GM21576 (cell line): ENCODE results near the gene GLIPR1L1.
"Not testable (repeated sequence)": the region's sequence is repeated elsewhere in the genome, so short reads cannot be mapped to it uniquely, and the experiment has no call there.

Source experiments
- ATAC-seq: cut with Tn5 transposase; IDR thresholded peaks from one replicate; pipeline ENCODE4 v1.9.1; 2021; ENCODE audit warnings: mild to moderate bottlenecking, moderate library complexity; ENCODE audit not compliant: unreplicated experiment

The GLIPR1L1 gene

GRCh38 chr12:75334384-75335030 lies at the start of gene GLIPR1L1:
GLIPR1L1 (plus strand) TSS chr12:75334670; CDS start chr12:75334729, 59 bp downstream.
- ATAC-seq: peak; percentile 55

- no peak for ATAC-seq
These were observed 45.6 kb upstream of the GLIPR1L1 start for GRCh38 chr12:75288860-75289259.

- no peak for ATAC-seq
These were observed 44.7 kb upstream of the GLIPR1L1 start for GRCh38 chr12:75289753-75290152.

GRCh38 chr12:75291014-75291413 lies 43.5 kb upstream of the GLIPR1L1 start:
- no peak for ATAC-seq

- ATAC-seq: no peak
These were observed 40.1 kb upstream of the GLIPR1L1 start for GRCh38 chr12:75294336-75294735.

- no peak for ATAC-seq
These were observed 39.7 kb upstream of the GLIPR1L1 start for GRCh38 chr12:75294797-75295196.

GRCh38 chr12:75302225-75302624 lies 32.2 kb upstream of the GLIPR1L1 start:
- ATAC-seq: no peak

- no peak for ATAC-seq
These were observed 31.7 kb upstream of the GLIPR1L1 start for GRCh38 chr12:75302781-75303180.

GRCh38 chr12:75305412-75306332 lies 28.8 kb upstream of the GLIPR1L1 start:
- ATAC-seq: no peak

GRCh38 chr12:75308279-75308678 lies 26.2 kb upstream of the GLIPR1L1 start:
- no peak for ATAC-seq

- no peak for ATAC-seq
These were observed 23.1 kb upstream of the GLIPR1L1 start for GRCh38 chr12:75311369-75311768.

- ATAC-seq: no peak
These were observed 19.0 kb upstream of the GLIPR1L1 start for GRCh38 chr12:75315518-75315917.

- no peak for ATAC-seq
These were observed 16.7 kb upstream of the GLIPR1L1 start for GRCh38 chr12:75317784-75318183.

- ATAC-seq: no peak
These were observed 12.0 kb upstream of the GLIPR1L1 start for GRCh38 chr12:75322464-75322863.

GRCh38 chr12:75323663-75324062 lies 10.8 kb upstream of the GLIPR1L1 start:
- ATAC-seq: no peak

- ATAC-seq: no peak
These were observed 6.8 kb upstream of the GLIPR1L1 start for GRCh38 chr12:75327642-75328041.

GRCh38 chr12:75329918-75330826 lies 4.3 kb upstream of the GLIPR1L1 start, which contains the start of gene CAPS2:
CAPS2 (minus strand) TSS chr12:75330324; CDS start chr12:75326498, 3,826 bp downstream.
- peak; percentile 89 for ATAC-seq

- ATAC-seq: peak; percentile 55
These were observed 3.4 kb downstream of the GLIPR1L1 start for GRCh38 chr12:75337905-75338304.

GRCh38 chr12:75341873-75342272 lies 7.4 kb downstream of the GLIPR1L1 start:
- no peak for ATAC-seq

- no peak for ATAC-seq
These were observed 11.1 kb downstream of the GLIPR1L1 start for GRCh38 chr12:75345531-75345930.

GRCh38 chr12:75346215-75346614 lies 11.7 kb downstream of the GLIPR1L1 start:
- ATAC-seq: not testable (repeated sequence)
